ENCODE measurements around the gene RFC4.

DNA sequence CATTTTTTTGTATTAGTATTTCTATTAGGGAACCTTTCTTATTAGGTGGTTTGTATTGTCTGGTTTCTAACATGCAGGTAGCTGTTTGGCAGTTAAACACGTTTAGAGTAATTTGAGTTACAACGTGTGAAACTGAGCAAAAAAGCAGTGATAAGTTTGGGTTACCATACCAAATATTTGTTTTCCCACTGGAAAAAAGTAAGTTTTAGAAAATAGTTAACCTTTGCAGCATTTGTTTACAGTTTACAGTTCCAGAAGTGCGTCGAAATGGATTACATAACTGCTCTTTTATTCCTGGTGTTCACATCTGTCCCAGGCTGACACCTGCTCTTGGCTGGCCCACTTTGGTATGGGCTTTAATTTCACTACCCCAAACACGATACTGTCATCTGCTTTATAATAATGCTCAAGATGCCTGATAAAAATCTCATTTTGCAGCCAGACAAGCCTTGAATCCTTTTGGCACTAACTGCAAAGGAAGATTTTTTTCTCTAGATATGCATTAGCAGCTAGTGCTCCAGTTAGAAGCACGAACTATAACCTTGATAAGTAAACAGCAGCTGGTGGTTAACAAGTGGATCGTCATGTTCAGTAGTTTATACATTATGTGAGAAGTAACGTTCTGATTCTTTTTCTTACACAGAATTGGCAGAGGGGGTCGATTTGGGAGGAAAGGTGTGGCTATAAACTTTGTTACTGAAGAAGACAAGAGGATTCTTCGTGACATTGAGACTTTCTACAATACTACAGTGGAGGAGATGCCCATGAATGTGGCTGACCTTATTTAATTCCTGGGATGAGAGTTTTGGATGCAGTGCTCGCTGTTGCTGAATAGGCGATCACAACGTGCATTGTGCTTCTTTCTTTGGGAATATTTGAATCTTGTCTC lies 17.6 kb downstream of the RFC4 start:
- TF ChIP-seq, protein P1, sequence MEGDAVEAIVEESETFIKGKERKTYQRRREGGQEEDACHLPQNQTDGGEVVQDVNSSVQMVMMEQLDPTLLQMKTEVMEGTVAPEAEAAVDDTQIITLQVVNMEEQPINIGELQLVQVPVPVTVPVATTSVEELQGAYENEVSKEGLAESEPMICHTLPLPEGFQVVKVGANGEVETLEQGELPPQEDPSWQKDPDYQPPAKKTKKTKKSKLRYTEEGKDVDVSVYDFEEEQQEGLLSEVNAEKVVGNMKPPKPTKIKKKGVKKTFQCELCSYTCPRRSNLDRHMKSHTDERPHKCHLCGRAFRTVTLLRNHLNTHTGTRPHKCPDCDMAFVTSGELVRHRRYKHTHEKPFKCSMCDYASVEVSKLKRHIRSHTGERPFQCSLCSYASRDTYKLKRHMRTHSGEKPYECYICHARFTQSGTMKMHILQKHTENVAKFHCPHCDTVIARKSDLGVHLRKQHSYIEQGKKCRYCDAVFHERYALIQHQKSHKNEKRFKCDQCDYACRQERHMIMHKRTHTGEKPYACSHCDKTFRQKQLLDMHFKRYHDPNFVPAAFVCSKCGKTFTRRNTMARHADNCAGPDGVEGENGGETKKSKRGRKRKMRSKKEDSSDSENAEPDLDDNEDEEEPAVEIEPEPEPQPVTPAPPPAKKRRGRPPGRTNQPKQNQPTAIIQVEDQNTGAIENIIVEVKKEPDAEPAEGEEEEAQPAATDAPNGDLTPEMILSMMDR (IDR thresholded peaks at IDR 0.05; ENCODE audit: extremely low read depth in 1 of 2, insufficient read depth in 1 of 2, low read depth in 1 of 2, low read length in 2 of 2) = no peak
- TF ChIP-seq POLR2A (IDR thresholded peaks at IDR 0.05; ENCODE audit: low read depth, low read length) (no peak), POLR2AphosphoS5 (IDR thresholded peaks at IDR 0.05; ENCODE audit: insufficient read depth, low read depth, low read length) (no peak), EZH2 (IDR thresholded peaks at IDR 0.05; ENCODE audit: borderline replicate concordance, low read depth, low read length, severe bottlenecking) (no peak), GATA2 (IDR thresholded peaks at IDR 0.05; ENCODE audit: insufficient read depth, insufficient read length, low read depth, low read length) (no peak)

Data from endothelial cell of umbilical vein (primary cell).